Loucy (cell line): ENCODE data around the gene TJP2.

Experiments
- CTCF ChIP-seq: fragments of 200-600 bp; sonication (generic); conservative IDR thresholded peaks from 2 replicates; pipeline ENCODE4 v1.5.1; 2014; ENCODE audit warnings: mild to moderate bottlenecking, antibody characterized with exemption, low read length
- EZH2phosphoT487 ChIP-seq: fragments of 200-600 bp; IDR thresholded peaks from 2 replicates; pipeline ENCODE4 v1.6.1; 2018; ENCODE audit warnings: antibody characterized with exemption, mild to moderate bottlenecking, moderate library complexity, borderline replicate concordance

GRCh38 chr9:69175486-69175885 lies 1.4 kb downstream of the TJP2 start:
- TF ChIP-seq CTCF, result no peak
- TF ChIP-seq EZH2phosphoT487, result no peak
